IMR-90 (cell line): ENCODE results near the gene GOLGA1. TPM values are rescaled to one million over a fixed set of nuclear protein-coding genes. Genes with fewer than 3 reads are reported as not detected.

ENCODE experiments used
- ATAC-seq: fragments of 200-7000 bp; cut with Tn5 transposase; 2 replicates; pipeline ENCODE4 v1.9.1; 2020; ENCODE audit warnings: low read depth, mild to moderate bottlenecking, moderate library complexity
- BruUV-seq: library from RNA; stranded (reverse); fragments of 400-500 nt; replicated peaks from 2 replicates; lab custom pipeline; 2021; lab: Mats Ljungman, UMichigan
- CTCF ChIA-PET: fragments of 300-600 bp; formaldehyde crosslinking; extraction: SDS; loops from one replicate; lab custom pipeline; 2021; ENCODE audit warnings: antibody characterized with exemption; lab: Yijun Ruan, JAX
- POLR2A ChIA-PET: fragments of 300-600 bp; sonication (Branson Sonifier 250); formaldehyde crosslinking; loops from one replicate; lab custom pipeline; 2022; ENCODE audit warnings: antibody characterized with exemption; ENCODE audit not compliant: unreplicated experiment; lab: Charles Lee
- DNase-seq: peaks from one replicate; pipeline ENCODE4 v3.0.0; 2013
- H2AFZ ChIP-seq: replicated peaks from 2 replicates; pipeline ENCODE3; 2013; ENCODE audit warnings: low read length, mild to moderate bottlenecking; ENCODE audit not compliant: poor library complexity
- H2AK5ac ChIP-seq: 2 replicates; pipeline ENCODE4 v1.6.1; 2013; ENCODE audit warnings: low read depth, low read length, inconsistent platforms
- H2AK9ac ChIP-seq: replicated peaks from 2 replicates; pipeline ENCODE3; 2013; ENCODE audit warnings: mild to moderate bottlenecking, low read depth, low read length, moderate library complexity; ENCODE audit not compliant: poor library complexity
- H2BK120ac ChIP-seq: 2 replicates; pipeline ENCODE4 v1.6.1; 2013; ENCODE audit warnings: low read depth, low read length, inconsistent platforms
- H2BK15ac ChIP-seq: 3 replicates; pipeline ENCODE4 v1.6.1; 2013; ENCODE audit warnings: low read depth, low read length, inconsistent platforms
- H2BK20ac ChIP-seq: 2 replicates; pipeline ENCODE4 v1.6.1; 2013; ENCODE audit warnings: low read depth, mild to moderate bottlenecking, inconsistent platforms, low read length, moderate library complexity
- H2BK5ac ChIP-seq: 2 replicates; pipeline ENCODE4 v1.6.1; 2013; ENCODE audit warnings: mild to moderate bottlenecking, low read depth, low read length, inconsistent platforms; ENCODE audit not compliant: poor library complexity, severe bottlenecking
- H3K14ac ChIP-seq: replicated peaks from 2 replicates; pipeline ENCODE4 v1.6.1; 2013; ENCODE audit warnings: low read depth, low read length, inconsistent platforms
- H3K18ac ChIP-seq: 2 replicates; pipeline ENCODE4 v1.6.1; 2013; ENCODE audit warnings: low read depth, low read length, control low read depth
- H3K23ac ChIP-seq: 2 replicates; pipeline ENCODE4 v1.6.1; 2013; ENCODE audit warnings: low read depth, low read length, inconsistent platforms
- H3K27ac ChIP-seq: 2 replicates; pipeline ENCODE4 v1.5.1; 2013; ENCODE audit warnings: mild to moderate bottlenecking, control low read depth, low read length; ENCODE audit not compliant: insufficient read depth
- H3K27me3 ChIP-seq: 2 replicates; pipeline ENCODE4 v1.6.1; 2013; ENCODE audit warnings: low read length; ENCODE audit not compliant: control insufficient read depth, insufficient read depth
- H3K36me3 ChIP-seq: 2 replicates; pipeline ENCODE4 v1.6.1; 2013; ENCODE audit warnings: low read length, mixed read lengths; ENCODE audit not compliant: control insufficient read depth, insufficient read depth
- H3K4ac ChIP-seq: 2 replicates; pipeline ENCODE4 v1.6.1; 2013; ENCODE audit warnings: low read depth, low read length, inconsistent platforms
- H3K4me1 ChIP-seq: 2 replicates; pipeline ENCODE4 v1.6.1; 2013; ENCODE audit warnings: low read length, mixed read lengths; ENCODE audit not compliant: control insufficient read depth, insufficient read depth
- H3K4me2 ChIP-seq: 2 replicates; pipeline ENCODE4 v1.6.1; 2013; ENCODE audit warnings: low read depth, mild to moderate bottlenecking, control low read depth, low read length, moderate library complexity
- H3K4me3 ChIP-seq: 2 replicates; pipeline ENCODE4 v1.5.1; 2013; ENCODE audit warnings: low read depth, mild to moderate bottlenecking, control low read depth, low read length, moderate library complexity; ENCODE audit not compliant: insufficient read depth
- H3K56ac ChIP-seq: 2 replicates; pipeline ENCODE4 v1.6.1; 2013; ENCODE audit warnings: low read length, inconsistent platforms; ENCODE audit not compliant: insufficient read depth; ENCODE audit errors: extremely low read depth
- H3K79me1 ChIP-seq, 2 experiments: 2 replicates each; pipeline ENCODE4 v1.6.1; 2013; ENCODE audit warnings: low read length in 2 of 2, inconsistent platforms in 1 of 2, low read depth in 1 of 2
- H3K9ac ChIP-seq: 2 replicates; pipeline ENCODE4 v1.6.1; 2013; ENCODE audit warnings: low read depth, low read length, control low read depth
- H3K9me1 ChIP-seq: 2 replicates; pipeline ENCODE4 v1.6.1; 2013; ENCODE audit warnings: low read length, inconsistent platforms; ENCODE audit not compliant: insufficient read depth
- H3K9me3 ChIP-seq: 2 replicates; pipeline ENCODE4 v1.6.1; 2013; ENCODE audit warnings: low read length; ENCODE audit not compliant: control insufficient read depth, insufficient read depth
- H4K20me1 ChIP-seq: 2 replicates; pipeline ENCODE4 v1.6.1; 2013; ENCODE audit warnings: low read length, inconsistent platforms; ENCODE audit not compliant: insufficient read depth
- H4K5ac ChIP-seq: 2 replicates; pipeline ENCODE4 v1.6.1; 2013; ENCODE audit warnings: mild to moderate bottlenecking, low read depth, low read length, control low read depth
- H4K8ac ChIP-seq, 2 experiments: 2 replicates each; pipeline ENCODE4 v1.6.1; 2013; ENCODE audit warnings: low read depth in 2 of 2, low read length in 2 of 2, control low read depth in 1 of 2, inconsistent platforms in 1 of 2
- H4K91ac ChIP-seq: 2 replicates; pipeline ENCODE4 v1.6.1; 2013; ENCODE audit warnings: low read depth, low read length, inconsistent platforms; ENCODE audit not compliant: insufficient read depth
- CHD1 ChIP-seq: IDR thresholded peaks from 2 replicates; pipeline ENCODE4 v1.6.1; 2012; ENCODE audit warnings: low read depth, low read length, improper control_type of control experiment
- FOS ChIP-seq: fragments of 150-350 bp; IDR thresholded peaks from 2 replicates; pipeline ENCODE4 v1.6.1; 2016; ENCODE audit warnings: low read depth, low read length
- MAFK ChIP-seq: IDR thresholded peaks from 2 replicates; pipeline ENCODE4 v1.6.1; 2012; ENCODE audit warnings: low read depth, low read length, improper control_type of control experiment
- MAZ ChIP-seq: IDR thresholded peaks from 2 replicates; pipeline ENCODE4 v1.6.1; 2012; ENCODE audit warnings: low read depth, mild to moderate bottlenecking, low read length, improper control_type of control experiment, moderate library complexity, borderline replicate concordance
- MXI1 ChIP-seq: IDR thresholded peaks from 2 replicates; pipeline ENCODE4 v1.6.1; 2012; ENCODE audit warnings: low read depth, mild to moderate bottlenecking, low read length, moderate library complexity, borderline replicate concordance
- NFE2L2 ChIP-seq: fragments of 150-350 bp; IDR thresholded peaks from 2 replicates; pipeline ENCODE4 v1.6.1; 2016; ENCODE audit warnings: low read depth, mild to moderate bottlenecking, low read length
- POLR2A ChIP-seq: IDR thresholded peaks from 2 replicates; pipeline ENCODE4 v1.6.1; 2012; ENCODE audit warnings: mild to moderate bottlenecking, low read depth, low read length
- RAD21 ChIP-seq: IDR thresholded peaks from 2 replicates; pipeline ENCODE4 v1.6.1; 2012; ENCODE audit warnings: low read length, improper control_type of control experiment
- RCOR1 ChIP-seq: IDR thresholded peaks from 2 replicates; pipeline ENCODE4 v1.6.1; 2012; ENCODE audit warnings: mild to moderate bottlenecking, low read length, improper control_type of control experiment; ENCODE audit not compliant: insufficient replicate concordance
- RFX5 ChIP-seq: IDR thresholded peaks from 2 replicates; pipeline ENCODE4 v1.8.0; 2012; ENCODE audit warnings: low read depth, mild to moderate bottlenecking, low read length, moderate library complexity
- SMC3 ChIP-seq: fragments of 150-350 bp; IDR thresholded peaks from 2 replicates; pipeline ENCODE4 v1.6.1; 2016; ENCODE audit warnings: low read depth, mild to moderate bottlenecking, antibody characterized with exemption, low read length, moderate library complexity
- WGBS, 2 experiments: methylation state at CpG; one replicate each; pipeline versions ENCODE4 v1.1.5 to v1.1.7; 2013; ENCODE audit warnings: missing lambda C conversion rate in 2 of 2; ENCODE audit not compliant: insufficient read length in 1 of 2; ENCODE audit errors: extremely low coverage in 2 of 2; 5-methylcytosine and 5-hydroxymethylcytosine counted together
- dilution Hi-C: fragments of 300-500 bp; cut with HindIII; formaldehyde crosslinking; loops from one replicate; pipeline ENCODE4 v1.14.3; 2018; ENCODE audit warnings: low sequenced_read_pairs; ENCODE audit not compliant: unreplicated experiment
- in situ Hi-C: fragments of 300-500 bp; cut with MboI; formaldehyde crosslinking; loops from 3 replicates; pipeline ENCODE4 v1.14.3; 2019; ENCODE audit warnings: low sequenced_read_pairs, inconsistent platforms, mixed read lengths
- intact Hi-C: fragments of 100-400 bp; cut with micrococcal nuclease; formaldehyde crosslinking; loops from 2 replicates; pipeline ENCODE4 v1.10.0; 2022
- polyA plus RNA-seq, 3 experiments: library from polyadenylated mRNA; depleted of rRNA; stranded (reverse); fragments of >200 nt; gene quantifications; 2 replicates each; pipeline ENCODE4 v1.2.3, GENCODE V29; 2012; ENCODE audit warnings: low replicate concordance in 1 of 3
- total RNA-seq: library from RNA; depleted of rRNA; stranded (reverse); fragments of >200 nt; gene quantifications from 2 replicates; pipeline ENCODE4 v1.2.3, GENCODE V29; 2012
- TF ChIP-seq, protein P1 (sequence below): fragments of 150-350 bp; IDR thresholded peaks from 2 replicates; pipeline ENCODE4 v1.6.1; 2017; ENCODE audit warnings: mild to moderate bottlenecking, antibody characterized with exemption, low read length, low read depth
- TF ChIP-seq, protein P2 (sequence below): fragments of 150-350 bp; IDR thresholded peaks from 2 replicates; pipeline ENCODE4 v1.6.1; 2016; ENCODE audit warnings: low read depth, mild to moderate bottlenecking, low read length, moderate library complexity, borderline replicate concordance
- TF ChIP-seq, protein P3 (sequence below): conservative IDR thresholded peaks from 2 replicates; pipeline ENCODE4 v1.5.1; 2012; ENCODE audit warnings: mild to moderate bottlenecking, low read depth, low read length, improper control_type of control experiment

The GOLGA1 gene
- total and polyA plus RNA-seq, 2 of the 4 experiments (the other 2 are of a cell fraction) = 10.6 to 12.7 TPM

DNA sequence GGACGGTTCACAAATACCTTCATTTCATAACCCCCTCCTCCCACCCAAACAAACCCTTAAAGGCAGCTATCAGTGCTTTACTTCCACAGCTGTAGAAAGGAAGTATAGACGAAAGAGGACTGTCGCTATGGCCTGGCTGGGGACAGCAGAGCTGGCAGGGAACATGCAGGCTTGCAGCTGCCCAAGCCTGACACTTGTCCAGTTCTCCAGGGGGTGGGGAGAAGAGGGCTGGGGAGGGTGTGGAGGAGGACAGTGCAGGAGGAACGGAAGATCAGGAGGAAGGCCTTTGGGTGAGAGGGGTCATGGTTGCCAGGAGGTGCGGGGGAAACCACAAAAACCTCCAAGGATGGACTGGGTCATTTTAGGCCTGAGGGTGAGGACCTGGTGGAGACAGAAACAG is 53.1 kb downstream of the GOLGA1 start:
- Histone ChIP-seq H3K18ac (no peak overlapping the region), H2BK5ac (no peak overlapping the region), H3K27me3 (no peaks in the 10 kb centered on the region), H4K8ac (no peak overlapping the region), H4K91ac (no peak overlapping the region), H2AFZ (no peak overlapping the region), H3K9ac (no peak overlapping the region), H4K20me1 (no peaks in the 10 kb centered on the region; the same call in 1 of the 2 replicates), H2BK20ac (no peak overlapping the region), H2AK9ac (no peak overlapping the region), H3K4ac (no peak overlapping the region), H2BK120ac (no peak overlapping the region), H3K4me1 (no peaks in the 10 kb centered on the region), H3K56ac (no peak overlapping the region), H3K23ac (no peak overlapping the region), H2AK5ac (no peak overlapping the region), H3K14ac (no peak overlapping the region), H3K4me3 (no peak overlapping the region), H3K79me1 (no peaks in the 10 kb centered on the region), H3K9me1 (0 out of 2 replicates have a peak, but pooled peaks cover 4% of the 10 kb centered on the region), H4K5ac (no peak overlapping the region), H3K4me2 (no peak overlapping the region), H3K27ac (no peak overlapping the region), H3K9me3 (no peaks in the 10 kb centered on the region), H2BK15ac (no peak overlapping the region), H3K36me3 (peaks cover 51% of the 10 kb centered on the region)
- ATAC-seq = no peak
- DNase-seq = no peak
- dilution Hi-C loops (no loop called here), intact Hi-C loops (no loop called here), in situ Hi-C loops (no loop called here)
- BruUV-seq = no TSS peak
- TF ChIP-seq RAD21 = no peak
- no peak for TF ChIP-seq RFX5
- no peak for TF ChIP-seq NFE2L2
- TF ChIP-seq, protein P1, sequence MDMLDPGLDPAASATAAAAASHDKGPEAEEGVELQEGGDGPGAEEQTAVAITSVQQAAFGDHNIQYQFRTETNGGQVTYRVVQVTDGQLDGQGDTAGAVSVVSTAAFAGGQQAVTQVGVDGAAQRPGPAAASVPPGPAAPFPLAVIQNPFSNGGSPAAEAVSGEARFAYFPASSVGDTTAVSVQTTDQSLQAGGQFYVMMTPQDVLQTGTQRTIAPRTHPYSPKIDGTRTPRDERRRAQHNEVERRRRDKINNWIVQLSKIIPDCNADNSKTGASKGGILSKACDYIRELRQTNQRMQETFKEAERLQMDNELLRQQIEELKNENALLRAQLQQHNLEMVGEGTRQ = no peak
- TF ChIP-seq POLR2A = no peak
- no peak for TF ChIP-seq MAFK
- TF ChIP-seq MXI1 = no peak
- no peak for TF ChIP-seq RCOR1
- TF ChIP-seq, protein P2, sequence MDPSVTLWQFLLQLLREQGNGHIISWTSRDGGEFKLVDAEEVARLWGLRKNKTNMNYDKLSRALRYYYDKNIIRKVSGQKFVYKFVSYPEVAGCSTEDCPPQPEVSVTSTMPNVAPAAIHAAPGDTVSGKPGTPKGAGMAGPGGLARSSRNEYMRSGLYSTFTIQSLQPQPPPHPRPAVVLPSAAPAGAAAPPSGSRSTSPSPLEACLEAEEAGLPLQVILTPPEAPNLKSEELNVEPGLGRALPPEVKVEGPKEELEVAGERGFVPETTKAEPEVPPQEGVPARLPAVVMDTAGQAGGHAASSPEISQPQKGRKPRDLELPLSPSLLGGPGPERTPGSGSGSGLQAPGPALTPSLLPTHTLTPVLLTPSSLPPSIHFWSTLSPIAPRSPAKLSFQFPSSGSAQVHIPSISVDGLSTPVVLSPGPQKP = no peak
- TF ChIP-seq MAZ = no peak
- no peak for TF ChIP-seq FOS
- TF ChIP-seq SMC3 = no peak
- TF ChIP-seq CHD1 = no peak
- TF ChIP-seq, protein P3, sequence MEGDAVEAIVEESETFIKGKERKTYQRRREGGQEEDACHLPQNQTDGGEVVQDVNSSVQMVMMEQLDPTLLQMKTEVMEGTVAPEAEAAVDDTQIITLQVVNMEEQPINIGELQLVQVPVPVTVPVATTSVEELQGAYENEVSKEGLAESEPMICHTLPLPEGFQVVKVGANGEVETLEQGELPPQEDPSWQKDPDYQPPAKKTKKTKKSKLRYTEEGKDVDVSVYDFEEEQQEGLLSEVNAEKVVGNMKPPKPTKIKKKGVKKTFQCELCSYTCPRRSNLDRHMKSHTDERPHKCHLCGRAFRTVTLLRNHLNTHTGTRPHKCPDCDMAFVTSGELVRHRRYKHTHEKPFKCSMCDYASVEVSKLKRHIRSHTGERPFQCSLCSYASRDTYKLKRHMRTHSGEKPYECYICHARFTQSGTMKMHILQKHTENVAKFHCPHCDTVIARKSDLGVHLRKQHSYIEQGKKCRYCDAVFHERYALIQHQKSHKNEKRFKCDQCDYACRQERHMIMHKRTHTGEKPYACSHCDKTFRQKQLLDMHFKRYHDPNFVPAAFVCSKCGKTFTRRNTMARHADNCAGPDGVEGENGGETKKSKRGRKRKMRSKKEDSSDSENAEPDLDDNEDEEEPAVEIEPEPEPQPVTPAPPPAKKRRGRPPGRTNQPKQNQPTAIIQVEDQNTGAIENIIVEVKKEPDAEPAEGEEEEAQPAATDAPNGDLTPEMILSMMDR = no peak
- ChIA-PET CTCF (no interaction called here), POLR2A (no interaction called here)
- 88% methylated on average over 1 of the region's 5 CpGs; no CpG with 5 or more reads in 1 of the 2 experiments for WGBS, 2 experiments
